Measurements from ENCODE around the gene PDIA3. TPM values are rescaled to one million over a fixed set of nuclear protein-coding genes. Genes with fewer than 3 reads are reported as not detected.

Gene PDIA3
- total and polyA plus RNA-seq, 2 donors (not counting 1 experiment from before 2014, with no cell fraction given): 42.7 to 83.1 TPM

GRCh38 chr15:43777267-43777914 is 31.2 kb downstream of the PDIA3 start:
- Histone ChIP-seq H3K4me1 (ENCODE audit: control insufficient read depth in 2 of 2, insufficient read depth in 2 of 2, low read length in 2 of 2) (peaks cover 16 to 30% of the 10 kb centered on the region in 2 donors), H4K20me1 (ENCODE audit: control insufficient read depth, insufficient read depth, low read length, poor library complexity, severe bottlenecking) (peaks cover 39% of the 10 kb centered on the region), H2AFZ (ENCODE audit: insufficient read depth, low read depth, low read length, poor library complexity, severe bottlenecking) (peak overlapping the region; percentile 75), H3K79me2 (ENCODE audit: control insufficient read depth, insufficient read depth, low read length) (peaks cover 10% of the 10 kb centered on the region), H3K36me3 (replicated peaks in 1 of 2; ENCODE audit: control extremely low read depth in 1 of 2, control insufficient read depth in 1 of 2, extremely low read depth in 1 of 2, insufficient read depth in 2 of 2, low read length in 1 of 2) (peaks cover 6 to 25% of the 10 kb centered on the region in 2 experiments), H3K9me3 (ENCODE audit: control extremely low read depth in 1 of 3, control insufficient read depth in 2 of 3, insufficient read depth in 1 of 3, low read length in 2 of 3) (no peaks in the 10 kb centered on the region), H3K4me3 (ENCODE audit: control extremely low read depth in 1 of 5, extremely low read depth in 1 of 5, insufficient read depth in 1 of 5, low read depth in 2 of 5, low read length in 4 of 5) (peak overlapping the region; percentile 78 to 93 (median 88)), H3K27ac (ENCODE audit: low read length in 2 of 2) (peak overlapping the region; percentile 73 to 76), H3K4me2 (replicated peaks; ENCODE audit: low read depth, low read length, poor library complexity, severe bottlenecking) (peak overlapping the region; percentile 96), H3K27me3 (replicated peaks in 1 of 4; ENCODE audit: control extremely low read depth in 1 of 4, control insufficient read depth in 3 of 4, insufficient read depth in 4 of 4, low read length in 3 of 4) (no peaks in the 10 kb centered on the region), H3K9ac (ENCODE audit: low read length) (peak overlapping the region; percentile 78)
- CTCF ChIA-PET: interaction anchor here (0.8 to 11.4 kb wide), 12 partner anchors 9 to 66 kb away, joined by 3 to 150 read pairs (median 6); partner anchors contain the start of genes HYPK, MFAP1, SERF2 and SERINC4
- peak overlapping the region; percentile 96 for H3K4me3 Mint-ChIP-seq
- H3K27ac Mint-ChIP-seq: peak overlapping the region; percentile 97
- 1% methylated on average over 29 of the region's 31 CpGs for WGBS (ENCODE audit: insufficient coverage)
- H3K4me1 Mint-ChIP-seq: peaks cover 43% of the 10 kb centered on the region
- intact Hi-C loops (cut with micrococcal nuclease): loop anchor here (1.0 kb wide), 1 partner anchor 8 kb away; no protein-coding TSS in a partner anchor
- DNase-seq (peak; percentile 91), ATAC-seq (ENCODE audit: low read depth) (peak; percentile 55)
- H3K27me3 Mint-ChIP-seq: no peaks in the 10 kb centered on the region
- POLR2A ChIA-PET: interaction anchor here (0.8 to 4.8 kb wide), 11 partner anchors 12 to 266 kb away, joined by 3 to 72 read pairs (median 9); partner anchors contain the start of genes HYPK, MFAP1, PDIA3 and SERF2
- TF ChIP-seq, protein P1, sequence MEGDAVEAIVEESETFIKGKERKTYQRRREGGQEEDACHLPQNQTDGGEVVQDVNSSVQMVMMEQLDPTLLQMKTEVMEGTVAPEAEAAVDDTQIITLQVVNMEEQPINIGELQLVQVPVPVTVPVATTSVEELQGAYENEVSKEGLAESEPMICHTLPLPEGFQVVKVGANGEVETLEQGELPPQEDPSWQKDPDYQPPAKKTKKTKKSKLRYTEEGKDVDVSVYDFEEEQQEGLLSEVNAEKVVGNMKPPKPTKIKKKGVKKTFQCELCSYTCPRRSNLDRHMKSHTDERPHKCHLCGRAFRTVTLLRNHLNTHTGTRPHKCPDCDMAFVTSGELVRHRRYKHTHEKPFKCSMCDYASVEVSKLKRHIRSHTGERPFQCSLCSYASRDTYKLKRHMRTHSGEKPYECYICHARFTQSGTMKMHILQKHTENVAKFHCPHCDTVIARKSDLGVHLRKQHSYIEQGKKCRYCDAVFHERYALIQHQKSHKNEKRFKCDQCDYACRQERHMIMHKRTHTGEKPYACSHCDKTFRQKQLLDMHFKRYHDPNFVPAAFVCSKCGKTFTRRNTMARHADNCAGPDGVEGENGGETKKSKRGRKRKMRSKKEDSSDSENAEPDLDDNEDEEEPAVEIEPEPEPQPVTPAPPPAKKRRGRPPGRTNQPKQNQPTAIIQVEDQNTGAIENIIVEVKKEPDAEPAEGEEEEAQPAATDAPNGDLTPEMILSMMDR (IDR thresholded peaks at IDR 0.05): peak; percentile 93
- TF ChIP-seq EZH2 (IDR thresholded peaks at IDR 0.05; ENCODE audit: borderline replicate concordance, insufficient read depth, low read depth, low read length, poor library complexity, severe bottlenecking): no peak
- no peaks in the 10 kb centered on the region for H3K9me3 Mint-ChIP-seq (ENCODE audit: insufficient read depth)

DNA sequence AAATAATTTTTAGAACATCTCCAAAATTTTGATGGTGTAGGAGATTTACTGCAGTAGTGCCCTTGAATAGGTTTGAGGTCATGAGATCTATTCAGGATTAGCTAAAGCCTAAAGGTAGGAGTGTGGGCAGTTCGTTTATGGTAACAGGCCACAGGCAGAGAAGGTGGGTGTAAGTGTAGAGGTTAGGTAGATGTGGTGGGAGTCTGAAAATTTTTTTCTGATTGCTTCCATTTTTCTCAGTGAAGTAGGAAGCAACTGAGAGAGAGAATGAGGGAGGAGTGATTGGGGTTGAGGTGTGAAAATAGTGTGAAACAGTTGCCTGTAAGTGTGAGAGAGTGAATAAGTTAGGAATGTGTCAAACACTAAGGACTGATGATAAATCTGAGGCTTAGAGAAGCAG is 32.8 kb downstream of the PDIA3 start:
- H3K9me3 Mint-ChIP-seq (ENCODE audit: insufficient read depth): no peaks in the 10 kb centered on the region
- no peak overlapping the region for H3K9ac ChIP-seq (ENCODE audit: low read length)
- H3K27ac Mint-ChIP-seq: no peak overlapping the region
- peaks cover 0 to 12% of the 10 kb centered on the region in 2 experiments for H3K36me3 ChIP-seq (replicated peaks in 1 of 2; ENCODE audit: control extremely low read depth in 1 of 2, control insufficient read depth in 1 of 2, extremely low read depth in 1 of 2, insufficient read depth in 2 of 2, low read length in 1 of 2)
- no peak overlapping the region for H2AFZ ChIP-seq (ENCODE audit: insufficient read depth, low read depth, low read length, poor library complexity, severe bottlenecking)
- POLR2A ChIA-PET: interaction anchor here (4.8 kb wide), 1 partner anchor 11 kb away, joined by 72 read pairs; the partner anchor contains the start of gene SERF2
- intact Hi-C loops (cut with micrococcal nuclease): no loop called here
- ATAC-seq (ENCODE audit: low read depth): no peak
- H3K27me3 Mint-ChIP-seq: no peaks in the 10 kb centered on the region
- H3K9me3 ChIP-seq (ENCODE audit: control extremely low read depth in 1 of 3, control insufficient read depth in 2 of 3, insufficient read depth in 1 of 3, low read length in 2 of 3): no peaks in the 10 kb centered on the region
- no peak overlapping the region for H3K27ac ChIP-seq (ENCODE audit: low read length in 2 of 2)
- TF ChIP-seq, protein P1 (IDR thresholded peaks at IDR 0.05): no peak
- no peak overlapping the region for H3K4me3 ChIP-seq (ENCODE audit: control extremely low read depth in 1 of 5, extremely low read depth in 1 of 5, insufficient read depth in 1 of 5, low read depth in 2 of 5, low read length in 4 of 5)
- no peaks in the 10 kb centered on the region for H3K27me3 ChIP-seq (replicated peaks in 1 of 4; ENCODE audit: control extremely low read depth in 1 of 4, control insufficient read depth in 3 of 4, insufficient read depth in 4 of 4, low read length in 3 of 4)
- H3K4me1 ChIP-seq (ENCODE audit: control insufficient read depth in 2 of 2, insufficient read depth in 2 of 2, low read length in 2 of 2): peaks cover 16 to 30% of the 10 kb centered on the region in 2 donors
- CTCF ChIA-PET: interaction anchor here (1.0 to 11.4 kb wide), 3 partner anchors 10 to 36 kb away, joined by 3 to 150 read pairs (median 16); partner anchors contain the start of gene SERF2
- peaks cover 10% of the 10 kb centered on the region for H3K79me2 ChIP-seq (ENCODE audit: control insufficient read depth, insufficient read depth, low read length)
- no peak overlapping the region for H3K4me2 ChIP-seq (replicated peaks; ENCODE audit: low read depth, low read length, poor library complexity, severe bottlenecking)
- no peak for DNase-seq
- H3K4me1 Mint-ChIP-seq: peaks cover 40% of the 10 kb centered on the region
- 60% methylated on average over 1 of the region's 1 CpG for WGBS (ENCODE audit: insufficient coverage)
- no peak overlapping the region for H3K4me3 Mint-ChIP-seq
- peaks cover 24% of the 10 kb centered on the region for H4K20me1 ChIP-seq (ENCODE audit: control insufficient read depth, insufficient read depth, low read length, poor library complexity, severe bottlenecking)
